Small intestine (tissue), 7 donors: ENCODE measurements around the gene PAPPA. TPM values are rescaled to one million over a fixed set of nuclear protein-coding genes. Genes with fewer than 3 reads are reported as not detected.

Source experiments
- DNase-seq, 2 donors: peaks; one replicate each; pipeline versions ENCODE4 v3.0.0 to v3.0.0-alpha.2; 2013
- FAIRE-seq: peaks from 2 replicates; lab custom pipeline; 2012; peaks lifted over from hg19 to GRCh38; lab: Jason Lieb, UNC
- H3K27ac ChIP-seq, 3 donors: one replicate each; pipeline ENCODE4 v1.5.1; 2013; ENCODE audit warnings: low read length in 2 of 3, mild to moderate bottlenecking in 2 of 3, control low read depth in 1 of 3, inconsistent platforms in 1 of 3, low read depth in 1 of 3, moderate library complexity in 1 of 3
- H3K27me3 ChIP-seq, 3 donors: one replicate each; pipeline ENCODE4 v1.6.1; 2013; ENCODE audit warnings: low read length in 3 of 3, inconsistent platforms in 1 of 3; ENCODE audit not compliant: control insufficient read depth in 3 of 3, insufficient read depth in 3 of 3
- H3K36me3 ChIP-seq, 3 donors: one replicate each; pipeline ENCODE4 v1.6.1; 2013; ENCODE audit warnings: low read length in 3 of 3, inconsistent platforms in 1 of 3, low read depth in 1 of 3, mild to moderate bottlenecking in 1 of 3, moderate library complexity in 1 of 3; ENCODE audit not compliant: control insufficient read depth in 3 of 3, insufficient read depth in 2 of 3
- H3K4me1 ChIP-seq, 3 donors: one replicate each; pipeline ENCODE4 v1.6.1; 2013; ENCODE audit warnings: low read length in 2 of 3, inconsistent platforms in 1 of 3, low read depth in 1 of 3, mild to moderate bottlenecking in 1 of 3, moderate library complexity in 1 of 3; ENCODE audit not compliant: control insufficient read depth in 3 of 3, insufficient read depth in 2 of 3
- H3K4me3 ChIP-seq, 3 donors: one replicate each; pipeline ENCODE4 v1.5.1; 2013; ENCODE audit warnings: low read length in 3 of 3, control low read depth in 1 of 3, inconsistent platforms in 1 of 3, low read depth in 1 of 3, mild to moderate bottlenecking in 1 of 3, moderate library complexity in 1 of 3
- H3K9me3 ChIP-seq, 2 donors: one replicate each; pipeline ENCODE4 v1.6.1; 2013; ENCODE audit warnings: low read depth in 1 of 2, low read length in 1 of 2; ENCODE audit not compliant: control insufficient read depth in 2 of 2, insufficient read depth in 1 of 2
- WGBS, 3 donors: extraction: QIAGEN DNeasy Blood & Tissue Kit; methylation state at CpG; one replicate each; pipeline ENCODE4 v1.1.7; 2013; 5-methylcytosine and 5-hydroxymethylcytosine counted together
- polyA plus RNA-seq, 4 donors: library from polyadenylated mRNA; stranded (reverse) in 3 of 4; unstranded in 1 of 4; fragments of 200-250 nt in 3 of 4; fragments of 120-200 nt in 1 of 4; gene quantifications; one replicate each; pipeline versions ENCODE4 v1.2.1 to v1.2.3, GENCODE V29; 2013
- donor health status: healthy with polysubstance abuse.
- donor health status: control.
- donor health status: control.
- donor health status: Bipolar disorder and iron deficiency.
- donor health status: healthy.

Gene PAPPA
- polyA plus RNA-seq, 4 donors: 0.27 to 1.2 (median 0.88) TPM; not detected in 1

- Histone ChIP-seq H3K36me3 (no peaks in the 10 kb centered on the region), H3K27me3 (peaks cover 0 to 11% (median 2%) of the 10 kb centered on the region in 3 donors), H3K27ac (no peak overlapping the region), H3K4me1 (no peaks in the 10 kb centered on the region), H3K9me3 (no peaks in the 10 kb centered on the region), H3K4me3 (no peak overlapping the region)
- FAIRE-seq (no peak), DNase-seq (no peak)
- WGBS, 3 donors: 51 to 72% (median 58%) methylated on average over 4 of the region's 4 CpGs
These were observed 5.8 kb upstream of the PAPPA start for GRCh38 chr9:116147821-116148220.

GRCh38 chr9:116149844-116150243, 3.7 kb upstream of the PAPPA start:
- FAIRE-seq (no peak), DNase-seq (peak; percentile 21 to 53)
- H3K9me3 ChIP-seq: no peaks in the 10 kb centered on the region
- 13 to 28% (median 18%) methylated on average over 4 of the region's 4 CpGs for WGBS, 3 donors
- H3K4me3 ChIP-seq: no peak overlapping the region
- H3K27me3 ChIP-seq: peaks cover 0 to 25% (median 8%) of the 10 kb centered on the region in 3 donors
- no peak overlapping the region for H3K27ac ChIP-seq
- peaks cover 0 to under 1% (median 0%) of the 10 kb centered on the region in 3 donors for H3K4me1 ChIP-seq
- no peaks in the 10 kb centered on the region for H3K36me3 ChIP-seq

- FAIRE-seq: no peak
- Histone ChIP-seq H3K27ac (no peak overlapping the region), H3K4me3 (no peak overlapping the region), H3K36me3 (no peaks in the 10 kb centered on the region), H3K9me3 (no peaks in the 10 kb centered on the region), H3K4me1 (peaks cover 0 to 6% (median 0%) of the 10 kb centered on the region in 3 donors), H3K27me3 (peaks cover 0 to 37% (median 12%) of the 10 kb centered on the region in 3 donors)
- 26 to 62% (median 35%) methylated on average over 4 of the region's 4 CpGs for WGBS, 3 donors
- no peak for DNase-seq
These were observed 2.4 kb upstream of the PAPPA start for GRCh38 chr9:116151199-116151598.

- Histone ChIP-seq H3K36me3 (no peaks in the 10 kb centered on the region), H3K4me1 (peaks cover 0 to 12% (median 0%) of the 10 kb centered on the region in 3 donors), H3K27me3 (peaks cover 0 to 43% (median 12%) of the 10 kb centered on the region in 3 donors), H3K9me3 (no peaks in the 10 kb centered on the region), H3K27ac (no peak overlapping the region), H3K4me3 (no peak overlapping the region)
- no peak for DNase-seq
- FAIRE-seq: no peak
- WGBS, 3 donors: 43 to 54% (median 47%) methylated on average over 6 of the region's 6 CpGs
These were observed 1.6 kb upstream of the PAPPA start for GRCh38 chr9:116151966-116152381.

GRCh38 chr9:116152390-116152789, 1.2 kb upstream of the PAPPA start:
- Histone ChIP-seq H3K27ac (no peak overlapping the region), H3K36me3 (no peaks in the 10 kb centered on the region), H3K4me1 (peaks cover 0 to 13% (median 0%) of the 10 kb centered on the region in 3 donors), H3K9me3 (no peaks in the 10 kb centered on the region), H3K27me3 (peaks cover 0 to 47% (median 12%) of the 10 kb centered on the region in 3 donors), H3K4me3 (no peak overlapping the region)
- DNase-seq (peak in 1 of 2 donors; percentile 25), FAIRE-seq (no peak)
- 33 to 52% (median 49%) methylated on average over 2 of the region's 2 CpGs for WGBS, 3 donors

- Histone ChIP-seq H3K27me3 (peaks cover 0 to 50% (median 12%) of the 10 kb centered on the region in 3 donors), H3K4me1 (peaks cover 0 to 13% (median 0%) of the 10 kb centered on the region in 3 donors), H3K36me3 (no peaks in the 10 kb centered on the region), H3K27ac (no peak overlapping the region), H3K4me3 (no peak overlapping the region), H3K9me3 (no peaks in the 10 kb centered on the region)
- WGBS, 3 donors: 11 to 20% (median 18%) methylated on average over 9 of the region's 9 CpGs
- FAIRE-seq (no peak), DNase-seq (no peak)
These were observed 438 bp upstream of the PAPPA start for GRCh38 chr9:116152941-116153764.

- FAIRE-seq: no peak
- peak in 1 of 2 donors; percentile 45 for DNase-seq
- 2 to 6% (median 2%) methylated on average over 29 to 74 of the region's 74 CpGs for WGBS, 3 donors
These were observed 864 bp downstream of the PAPPA start for GRCh38 chr9:116154334-116154975.

GRCh38 chr9:116154976-116155697, 1.5 kb downstream of the PAPPA start:
- Histone ChIP-seq H3K36me3 (no peaks in the 10 kb centered on the region), H3K9me3 (no peaks in the 10 kb centered on the region), H3K27ac (peak overlapping the region in 2 of 3 donors; percentile 1 to 85), H3K4me1 (peaks cover 0 to 13% (median 0%) of the 10 kb centered on the region in 3 donors), H3K27me3 (peaks cover 0 to 55% (median 10%) of the 10 kb centered on the region in 3 donors), H3K4me3 (peak overlapping the region in 1 of 3 donors; percentile 33)
- DNase-seq (peak in 1 of 2 donors; percentile 44), FAIRE-seq (no peak)
- WGBS, 3 donors: 1 to 4% (median 2%) methylated on average over 27 of the region's 27 CpGs

More at GRCh38 chr9:116154334-116154975, 864 bp downstream of the PAPPA start:
- Histone ChIP-seq H3K36me3 (no peaks in the 10 kb centered on the region), H3K27ac (peak overlapping the region in 1 of 3 donors; percentile 85), H3K4me3 (peak overlapping the region in 2 of 3 donors; percentile 28 to 33), H3K9me3 (no peaks in the 10 kb centered on the region), H3K4me1 (peaks cover 0 to 13% (median 0%) of the 10 kb centered on the region in 3 donors), H3K27me3 (peaks cover 0 to 53% (median 10%) of the 10 kb centered on the region in 3 donors)
